Vagina (tissue), 2 donors: ENCODE data around the gene KCNN1.

ENCODE experiments used
- POLR2A ChIP-seq, 2 donors: fragments of 450-650 bp; IDR thresholded peaks; one replicate each; pipeline ENCODE4 v1.6.1; 2017; ENCODE audit warnings: antibody characterized with exemption in 2 of 2, mild to moderate bottlenecking in 2 of 2, moderate library complexity in 2 of 2
- TF ChIP-seq, protein P1 (sequence below), 3 experiments: fragments of 450-650 bp in 2 of 3; fragments of 200-600 bp in 1 of 3; sonication (generic) in 1 of 3; IDR thresholded peaks; one replicate each; pipeline ENCODE4 v1.5.1; 2017 to 2019; ENCODE audit warnings: antibody characterized with exemption in 3 of 3, mild to moderate bottlenecking in 2 of 3, moderate library complexity in 2 of 3

- TF ChIP-seq, protein P1, sequence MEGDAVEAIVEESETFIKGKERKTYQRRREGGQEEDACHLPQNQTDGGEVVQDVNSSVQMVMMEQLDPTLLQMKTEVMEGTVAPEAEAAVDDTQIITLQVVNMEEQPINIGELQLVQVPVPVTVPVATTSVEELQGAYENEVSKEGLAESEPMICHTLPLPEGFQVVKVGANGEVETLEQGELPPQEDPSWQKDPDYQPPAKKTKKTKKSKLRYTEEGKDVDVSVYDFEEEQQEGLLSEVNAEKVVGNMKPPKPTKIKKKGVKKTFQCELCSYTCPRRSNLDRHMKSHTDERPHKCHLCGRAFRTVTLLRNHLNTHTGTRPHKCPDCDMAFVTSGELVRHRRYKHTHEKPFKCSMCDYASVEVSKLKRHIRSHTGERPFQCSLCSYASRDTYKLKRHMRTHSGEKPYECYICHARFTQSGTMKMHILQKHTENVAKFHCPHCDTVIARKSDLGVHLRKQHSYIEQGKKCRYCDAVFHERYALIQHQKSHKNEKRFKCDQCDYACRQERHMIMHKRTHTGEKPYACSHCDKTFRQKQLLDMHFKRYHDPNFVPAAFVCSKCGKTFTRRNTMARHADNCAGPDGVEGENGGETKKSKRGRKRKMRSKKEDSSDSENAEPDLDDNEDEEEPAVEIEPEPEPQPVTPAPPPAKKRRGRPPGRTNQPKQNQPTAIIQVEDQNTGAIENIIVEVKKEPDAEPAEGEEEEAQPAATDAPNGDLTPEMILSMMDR (IDR thresholded peaks at IDR 0.05): no peak
- TF ChIP-seq POLR2A (IDR thresholded peaks at IDR 0.05): no peak
Observed at GRCh38 chr19:17931532-17932191, 35.2 kb upstream of the KCNN1 start.
